OCI-LY3 (cell line): ENCODE data around the gene ZNF862.

Experiments
- CTCF ChIP-seq: fragments of 200-600, 300-600 bp; sonication (generic); IDR thresholded peaks from 2 replicates; pipeline ENCODE4 v1.5.1; 2014; ENCODE audit warnings: antibody characterized with exemption, low read length, low read depth
- EZH2phosphoT487 ChIP-seq: fragments of 200-600 bp; shearing (Covaris generic); IDR thresholded peaks from 2 replicates; pipeline ENCODE4 v1.6.1; 2018; ENCODE audit warnings: antibody characterized with exemption, mixed run types, low read depth

DNA sequence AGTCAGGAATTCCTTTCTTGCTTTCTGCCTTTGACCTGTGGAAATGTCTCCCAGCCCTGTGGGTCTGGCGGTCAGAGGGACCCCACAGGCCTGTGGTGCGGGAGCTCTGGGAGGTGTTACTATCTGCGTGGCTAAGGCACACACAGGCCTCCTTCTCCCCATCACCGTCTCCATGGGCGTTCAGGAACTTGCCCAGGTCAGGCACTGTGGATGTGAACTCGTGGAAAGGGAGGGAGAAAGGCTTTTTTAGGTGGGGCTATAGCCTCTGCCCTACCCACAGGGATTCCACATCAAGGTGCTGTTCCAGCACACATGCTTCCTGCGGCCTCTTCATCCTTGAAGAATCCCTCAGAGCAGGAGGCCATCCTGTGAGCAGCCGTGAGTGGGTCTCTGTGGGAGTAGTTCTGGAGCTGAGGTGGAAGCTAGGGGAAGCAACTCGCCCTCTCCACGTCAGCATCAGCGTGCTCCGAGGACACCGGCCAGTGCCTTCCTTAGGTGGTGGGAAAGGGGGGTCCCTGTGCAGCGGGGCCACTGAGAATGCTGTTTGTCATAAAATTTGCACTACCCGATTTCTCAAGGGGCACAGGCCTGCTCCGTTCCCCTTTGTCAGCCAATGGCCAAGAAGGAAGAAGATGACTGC lies 28.1 kb downstream of the ZNF862 start:
- TF ChIP-seq CTCF (no peak), EZH2phosphoT487 (no peak)
